ENCODE data around the gene PICK1.

DNA sequence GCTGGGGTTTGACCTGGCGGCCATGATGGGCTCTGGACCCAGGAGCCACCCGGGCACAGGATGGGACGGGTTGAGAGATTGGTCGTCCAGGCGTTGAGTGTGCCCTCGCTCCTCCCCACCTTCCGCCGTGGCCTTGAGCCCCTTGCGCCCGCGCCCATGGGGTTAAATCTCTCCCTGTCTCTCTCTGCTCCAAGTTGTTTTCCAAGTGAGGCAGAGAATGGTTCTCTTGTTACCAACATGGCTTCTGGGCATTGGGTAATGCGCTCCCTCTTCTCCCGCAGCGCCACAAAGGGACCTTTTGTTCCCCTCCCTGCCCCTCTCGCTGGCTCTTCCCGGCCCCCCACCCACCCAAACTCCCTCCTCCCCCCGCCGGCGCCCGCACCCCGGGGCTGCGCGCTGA, 18.8 kb upstream of the PICK1 start:
- TF ChIP-seq, protein P1, sequence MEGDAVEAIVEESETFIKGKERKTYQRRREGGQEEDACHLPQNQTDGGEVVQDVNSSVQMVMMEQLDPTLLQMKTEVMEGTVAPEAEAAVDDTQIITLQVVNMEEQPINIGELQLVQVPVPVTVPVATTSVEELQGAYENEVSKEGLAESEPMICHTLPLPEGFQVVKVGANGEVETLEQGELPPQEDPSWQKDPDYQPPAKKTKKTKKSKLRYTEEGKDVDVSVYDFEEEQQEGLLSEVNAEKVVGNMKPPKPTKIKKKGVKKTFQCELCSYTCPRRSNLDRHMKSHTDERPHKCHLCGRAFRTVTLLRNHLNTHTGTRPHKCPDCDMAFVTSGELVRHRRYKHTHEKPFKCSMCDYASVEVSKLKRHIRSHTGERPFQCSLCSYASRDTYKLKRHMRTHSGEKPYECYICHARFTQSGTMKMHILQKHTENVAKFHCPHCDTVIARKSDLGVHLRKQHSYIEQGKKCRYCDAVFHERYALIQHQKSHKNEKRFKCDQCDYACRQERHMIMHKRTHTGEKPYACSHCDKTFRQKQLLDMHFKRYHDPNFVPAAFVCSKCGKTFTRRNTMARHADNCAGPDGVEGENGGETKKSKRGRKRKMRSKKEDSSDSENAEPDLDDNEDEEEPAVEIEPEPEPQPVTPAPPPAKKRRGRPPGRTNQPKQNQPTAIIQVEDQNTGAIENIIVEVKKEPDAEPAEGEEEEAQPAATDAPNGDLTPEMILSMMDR (conservative IDR thresholded peaks at IDR 0.05; ENCODE audit: low read depth, low read length): no peak
- TF ChIP-seq FOS (IDR thresholded peaks at IDR 0.05; ENCODE audit: low read depth, low read length) (no peak), RFX5 (IDR thresholded peaks at IDR 0.05; ENCODE audit: low read depth, low read length) (no peak), BHLHE40 (IDR thresholded peaks at IDR 0.05; ENCODE audit: low read depth, low read length) (no peak), RCOR1 (IDR thresholded peaks at IDR 0.05; ENCODE audit: insufficient replicate concordance, low read length) (no peak), POLR2A (IDR thresholded peaks at IDR 0.05; ENCODE audit: low read depth, low read length) (no peak), CEBPB (IDR thresholded peaks at IDR 0.05; ENCODE audit: low read depth, low read length) (no peak), CHD1 (IDR thresholded peaks at IDR 0.05; ENCODE audit: low read depth, low read length) (no peak), RAD21 (IDR thresholded peaks at IDR 0.05; ENCODE audit: low read length) (no peak)
- TF ChIP-seq, protein P2, sequence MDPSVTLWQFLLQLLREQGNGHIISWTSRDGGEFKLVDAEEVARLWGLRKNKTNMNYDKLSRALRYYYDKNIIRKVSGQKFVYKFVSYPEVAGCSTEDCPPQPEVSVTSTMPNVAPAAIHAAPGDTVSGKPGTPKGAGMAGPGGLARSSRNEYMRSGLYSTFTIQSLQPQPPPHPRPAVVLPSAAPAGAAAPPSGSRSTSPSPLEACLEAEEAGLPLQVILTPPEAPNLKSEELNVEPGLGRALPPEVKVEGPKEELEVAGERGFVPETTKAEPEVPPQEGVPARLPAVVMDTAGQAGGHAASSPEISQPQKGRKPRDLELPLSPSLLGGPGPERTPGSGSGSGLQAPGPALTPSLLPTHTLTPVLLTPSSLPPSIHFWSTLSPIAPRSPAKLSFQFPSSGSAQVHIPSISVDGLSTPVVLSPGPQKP (IDR thresholded peaks at IDR 0.05; ENCODE audit: borderline replicate concordance, low read depth, low read length): no peak

All from IMR-90 (cell line).